ENCODE data around the gene IL16.

IL16 gene

DNA sequence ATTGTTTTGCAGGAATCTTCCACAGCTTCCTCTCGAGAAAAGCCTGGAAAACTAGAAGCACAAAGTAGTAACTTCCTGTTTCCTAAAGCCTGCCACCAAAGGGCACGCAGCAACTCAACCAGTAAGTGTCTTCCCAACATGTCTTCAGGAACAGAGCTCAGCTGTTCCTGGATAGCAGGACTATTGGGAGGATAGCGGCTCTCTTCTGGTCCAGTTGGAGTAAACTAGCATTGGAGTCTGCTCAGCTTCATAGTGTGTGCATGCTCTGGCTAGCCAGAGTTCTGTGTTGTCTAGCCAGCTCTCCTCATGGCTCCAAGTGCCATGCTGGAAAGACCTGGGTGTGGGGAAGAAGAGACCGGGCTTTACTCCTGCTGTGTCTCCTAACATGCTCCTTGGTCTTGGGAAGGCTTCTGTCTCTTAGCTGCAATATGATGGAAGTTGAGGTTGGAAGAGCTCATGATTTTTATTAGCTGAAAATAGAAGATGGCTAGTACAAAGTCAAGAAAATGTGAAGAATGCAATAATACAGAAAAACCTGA, 63.1 kb downstream of the IL16 start:
- no peak overlapping the region for H3K27ac ChIP-seq
- no peak for TF ChIP-seq ZFX (IDR thresholded peaks at IDR 0.05; ENCODE audit: borderline replicate concordance)
- TF ChIP-seq, protein P1, sequence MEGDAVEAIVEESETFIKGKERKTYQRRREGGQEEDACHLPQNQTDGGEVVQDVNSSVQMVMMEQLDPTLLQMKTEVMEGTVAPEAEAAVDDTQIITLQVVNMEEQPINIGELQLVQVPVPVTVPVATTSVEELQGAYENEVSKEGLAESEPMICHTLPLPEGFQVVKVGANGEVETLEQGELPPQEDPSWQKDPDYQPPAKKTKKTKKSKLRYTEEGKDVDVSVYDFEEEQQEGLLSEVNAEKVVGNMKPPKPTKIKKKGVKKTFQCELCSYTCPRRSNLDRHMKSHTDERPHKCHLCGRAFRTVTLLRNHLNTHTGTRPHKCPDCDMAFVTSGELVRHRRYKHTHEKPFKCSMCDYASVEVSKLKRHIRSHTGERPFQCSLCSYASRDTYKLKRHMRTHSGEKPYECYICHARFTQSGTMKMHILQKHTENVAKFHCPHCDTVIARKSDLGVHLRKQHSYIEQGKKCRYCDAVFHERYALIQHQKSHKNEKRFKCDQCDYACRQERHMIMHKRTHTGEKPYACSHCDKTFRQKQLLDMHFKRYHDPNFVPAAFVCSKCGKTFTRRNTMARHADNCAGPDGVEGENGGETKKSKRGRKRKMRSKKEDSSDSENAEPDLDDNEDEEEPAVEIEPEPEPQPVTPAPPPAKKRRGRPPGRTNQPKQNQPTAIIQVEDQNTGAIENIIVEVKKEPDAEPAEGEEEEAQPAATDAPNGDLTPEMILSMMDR (IDR thresholded peaks at IDR 0.05) = no peak

DNA sequence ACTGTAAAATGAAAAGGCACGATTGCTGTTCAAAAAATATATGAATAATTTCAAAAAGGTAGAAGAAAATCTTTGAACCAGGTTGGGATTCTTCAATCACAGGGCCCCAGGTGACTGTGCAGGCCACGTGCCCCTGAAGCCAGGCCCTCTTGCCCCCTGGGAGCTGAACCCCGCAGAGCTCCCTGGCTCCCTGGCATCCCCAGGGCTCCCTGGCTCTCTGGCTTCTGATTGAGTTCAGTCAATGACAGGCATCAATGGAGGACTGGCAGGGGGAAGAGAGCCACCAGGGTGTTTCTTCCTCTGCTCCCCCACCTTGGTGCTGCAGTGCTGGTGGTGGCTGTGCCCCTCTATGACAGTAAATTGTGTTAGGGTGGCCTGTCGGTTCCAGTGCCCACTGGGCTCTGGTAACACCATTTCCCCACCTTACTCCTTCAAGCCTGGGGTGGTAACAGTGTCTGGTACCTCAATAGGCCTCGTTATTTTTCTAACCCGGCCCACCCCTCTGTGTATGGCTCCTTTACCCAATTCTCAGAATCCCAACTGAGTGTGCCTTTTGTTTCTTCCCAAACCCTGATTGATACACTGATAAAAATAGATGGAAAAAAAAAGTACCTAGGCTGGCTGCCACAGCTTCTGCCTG, 64.6 kb downstream of the IL16 start:
- no peak overlapping the region for H3K27ac ChIP-seq
- TF ChIP-seq, protein P1 (IDR thresholded peaks at IDR 0.05) = no peak
- TF ChIP-seq ZFX (IDR thresholded peaks at IDR 0.05; ENCODE audit: borderline replicate concordance) = no peak

DNA sequence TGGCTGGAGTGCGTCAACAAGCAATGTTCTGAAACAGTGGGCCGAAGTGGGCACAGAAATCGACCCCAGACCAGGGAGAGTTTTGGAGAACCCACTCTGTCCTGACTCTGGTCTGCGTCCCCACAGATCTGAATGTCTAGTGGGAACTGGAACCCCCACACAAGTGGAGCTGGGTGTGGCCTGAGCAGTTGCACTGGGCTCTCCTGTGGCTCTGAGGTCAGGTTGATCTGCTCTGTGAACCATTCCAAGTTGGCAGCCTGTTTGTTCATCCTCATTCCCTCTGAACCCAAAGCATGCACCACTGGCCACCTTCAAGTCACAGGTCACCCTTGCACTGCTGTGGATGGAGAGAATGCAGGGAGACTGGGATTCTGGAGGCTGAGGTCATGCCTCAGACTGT, 66.8 kb downstream of the IL16 start:
- TF ChIP-seq, protein P1 (IDR thresholded peaks at IDR 0.05) = no peak
- no peak for TF ChIP-seq ZFX (IDR thresholded peaks at IDR 0.05; ENCODE audit: borderline replicate concordance)
- H3K27ac ChIP-seq = no peak overlapping the region

DNA sequence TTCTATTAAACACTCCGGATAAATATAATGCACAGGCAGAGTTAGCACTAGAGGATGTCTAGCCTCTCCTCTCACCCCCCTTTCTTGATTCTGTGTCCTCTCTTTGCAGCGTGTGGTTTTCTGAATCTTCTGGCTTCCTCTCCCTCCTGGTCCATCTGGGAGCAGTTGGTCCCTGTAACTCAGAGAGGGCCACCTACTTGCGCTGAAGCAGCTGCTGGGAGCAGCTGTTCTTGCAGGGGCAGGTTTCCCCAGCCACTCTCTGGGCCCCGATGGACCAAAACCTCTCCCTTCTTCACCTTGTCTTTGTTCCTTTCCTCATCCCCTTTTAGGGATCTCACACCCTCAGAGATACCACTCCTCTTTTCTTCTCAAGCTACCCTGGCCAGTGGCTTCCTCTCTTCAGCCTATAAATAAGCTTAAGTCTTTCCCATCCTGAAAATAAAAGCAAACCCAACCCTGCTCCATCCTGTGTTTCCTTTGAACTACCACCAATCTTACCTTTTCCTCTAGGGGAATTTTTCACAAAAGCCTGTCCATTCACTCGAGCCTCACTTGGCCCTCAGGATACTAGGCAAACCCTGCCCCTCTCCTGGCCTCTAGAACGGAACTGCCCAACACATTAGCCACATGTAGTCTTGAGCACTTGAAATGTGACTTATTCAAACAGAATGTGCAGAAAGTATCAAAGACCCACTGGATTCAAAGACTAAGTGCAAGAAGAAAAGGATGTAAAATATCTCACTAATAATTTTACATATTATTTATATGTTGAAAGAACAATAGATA, 67.6 kb downstream of the IL16 start:
- H3K27ac ChIP-seq = no peak overlapping the region
- TF ChIP-seq ZFX (IDR thresholded peaks at IDR 0.05; ENCODE audit: borderline replicate concordance) = no peak
- TF ChIP-seq, protein P1 (IDR thresholded peaks at IDR 0.05) = no peak

DNA sequence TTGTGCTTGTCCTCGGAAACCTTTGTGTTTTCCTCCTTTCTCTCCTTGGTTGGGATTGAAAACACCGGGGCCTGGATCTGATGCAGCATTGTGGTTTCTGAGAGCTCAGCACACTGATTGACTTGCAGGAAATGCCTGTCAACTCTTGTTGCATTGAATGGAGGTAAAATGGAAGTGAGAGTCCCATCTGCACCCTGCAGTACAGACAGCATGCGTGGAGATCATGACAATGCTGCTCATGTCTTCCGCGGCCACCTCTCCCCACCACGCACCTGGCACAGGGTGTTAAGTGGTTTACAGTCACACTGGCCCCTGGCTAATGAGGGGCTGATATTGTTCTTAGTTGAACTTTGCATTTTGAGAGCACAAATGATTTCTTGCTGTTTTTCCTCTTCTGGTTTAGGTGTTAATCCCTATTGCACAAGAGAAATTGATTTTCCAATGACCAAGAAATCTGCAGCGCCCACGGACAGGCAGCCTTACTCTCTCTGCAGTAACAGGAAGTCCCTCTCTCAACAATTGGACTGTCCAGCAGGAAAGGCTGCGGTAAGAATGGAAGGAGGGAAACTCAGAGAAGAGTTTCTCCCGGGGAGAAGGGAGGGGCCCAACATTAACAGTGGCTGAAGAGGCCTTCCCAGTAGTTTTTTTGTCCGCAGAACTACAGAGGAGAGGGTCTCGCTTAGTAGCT, 68.7 kb downstream of the IL16 start:
- TF ChIP-seq, protein P1 (IDR thresholded peaks at IDR 0.05) = no peak
- no peak for TF ChIP-seq ZFX (IDR thresholded peaks at IDR 0.05; ENCODE audit: borderline replicate concordance)
- H3K27ac ChIP-seq = no peak overlapping the region

DNA sequence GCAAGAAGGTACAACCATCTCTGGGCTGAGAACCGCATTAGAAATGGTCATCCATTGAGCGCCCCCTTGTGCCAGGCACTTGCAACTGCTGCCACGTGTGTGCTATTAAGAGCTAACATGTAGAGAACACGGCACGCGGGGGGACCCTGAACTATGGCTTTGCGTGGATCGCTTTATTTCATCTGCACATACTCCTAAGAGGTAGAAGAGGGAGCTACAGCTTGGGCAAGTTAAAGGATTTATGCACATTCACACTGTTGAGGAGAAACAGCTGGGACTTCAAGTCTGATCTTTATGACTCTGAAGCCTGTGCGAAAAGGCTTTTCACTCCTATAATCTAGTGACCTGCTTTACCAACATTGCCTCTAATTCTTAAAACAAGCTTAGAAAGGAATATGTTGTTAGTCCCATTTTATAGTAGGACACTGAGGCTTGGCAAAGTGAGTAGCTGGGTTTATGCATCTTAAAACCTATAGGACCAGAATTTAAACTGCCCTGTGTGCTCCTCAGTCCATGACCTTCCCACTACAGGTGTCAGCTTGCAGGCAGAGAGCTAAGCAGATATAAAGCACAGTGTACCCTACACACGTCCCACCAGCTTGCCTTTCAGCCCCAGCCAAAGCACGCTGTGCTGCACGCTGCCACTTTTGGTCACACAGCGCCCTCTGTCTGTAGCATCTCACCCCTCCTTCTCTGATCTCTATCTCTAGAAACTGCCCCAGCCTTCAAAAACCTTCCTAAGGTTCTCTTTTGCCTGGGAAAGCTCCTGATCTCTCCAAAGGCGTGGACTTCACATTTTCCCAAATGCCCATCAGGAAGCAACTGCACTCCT, 69.5 kb downstream of the IL16 start:
- TF ChIP-seq ZFX (IDR thresholded peaks at IDR 0.05; ENCODE audit: borderline replicate concordance) = no peak
- TF ChIP-seq, protein P1 (IDR thresholded peaks at IDR 0.05) = peak; percentile 87
- no peak overlapping the region for H3K27ac ChIP-seq

All from 22Rv1 (cell line).